GM12878 (cell line): ENCODE results near the gene RPL22. TPM values are rescaled to one million over a fixed set of nuclear protein-coding genes. Genes with fewer than 3 reads are reported as not detected.

Experiments used
- ATAC-seq: fragments of 200-7000 bp; cut with Tn5 transposase; 3 replicates; pipeline ENCODE4 v1.9.1; 2020; ENCODE audit warnings: mild to moderate bottlenecking, moderate library complexity
- BruUV-seq: library from RNA; stranded (reverse); fragments of 400-500 nt; replicated peaks from 2 replicates; lab custom pipeline; 2021; lab: Mats Ljungman, UMichigan
- CTCF ChIA-PET: fragments of 300-600 bp; sonication (Branson Sonifier 250); formaldehyde crosslinking; extraction: SDS; loops from one replicate; lab custom pipeline; 2021; ENCODE audit warnings: inconsistent platforms; lab: Yijun Ruan, JAX
- POLR2A ChIA-PET: fragments of 350-600 bp; formaldehyde crosslinking; extraction: SDS; loops from one replicate; lab custom pipeline; 2021; ENCODE audit warnings: inconsistent platforms; lab: Charles Lee
- RAD21 ChIA-PET: fragments of 300-600 bp; sonication (Branson Sonifier 250); formaldehyde crosslinking; loops from one replicate; lab custom pipeline; 2023; ENCODE audit warnings: antibody characterized with exemption; ENCODE audit not compliant: unreplicated experiment; lab: Charles Lee
- SMC1A ChIA-PET: fragments of 300-600 bp; sonication (Branson Sonifier 250); formaldehyde crosslinking; loops from one replicate; lab custom pipeline; 2023; ENCODE audit not compliant: unreplicated experiment, uncharacterized antibody; lab: Charles Lee
- DNase-seq: peaks from one replicate; pipeline ENCODE4 v3.0.0-alpha.2; 2011; ENCODE audit warnings: low read depth, low spot score
- FAIRE-seq: peaks from 3 replicates; lab custom pipeline; 2011; peaks lifted over from hg19 to GRCh38; lab: Jason Lieb, UNC
- H2AFZ ChIP-seq: 2 replicates; pipeline ENCODE4 v1.6.0; 2011; ENCODE audit warnings: low read depth, low read length, control low read depth; ENCODE audit not compliant: control insufficient read depth
- H3K27ac ChIP-seq: 2 replicates; pipeline ENCODE4 v1.5.1; 2011; ENCODE audit warnings: control low read depth; ENCODE audit not compliant: control insufficient read depth, insufficient read depth
- H3K27me3 ChIP-seq, 2 experiments: replicated peaks in 1 of 2; 2 replicates each; pipeline versions ENCODE4 v1.6.0 to v1.6.1; 2011; ENCODE audit warnings: low read length in 1 of 2; ENCODE audit not compliant: control insufficient read depth in 2 of 2, insufficient read depth in 2 of 2
- H3K36me3 ChIP-seq, 2 experiments: 2 replicates each; pipeline ENCODE4 v1.5.1; 2011; ENCODE audit warnings: low read length in 1 of 2; ENCODE audit not compliant: control insufficient read depth in 2 of 2, insufficient read depth in 2 of 2
- H3K4me1 ChIP-seq: 2 replicates; pipeline ENCODE4 v1.6.1; 2011; ENCODE audit warnings: mild to moderate bottlenecking, low read length, moderate library complexity, mixed read lengths; ENCODE audit not compliant: control insufficient read depth, insufficient read depth
- H3K4me2 ChIP-seq: 2 replicates; pipeline ENCODE4 v1.6.0; 2011; ENCODE audit warnings: control low read depth; ENCODE audit not compliant: control insufficient read depth, insufficient read depth
- H3K4me3 ChIP-seq: fragments of 200-600 bp; sonication (generic); 2 replicates; pipeline ENCODE4 v1.5.1; 2016
- H3K79me2 ChIP-seq: 2 replicates; pipeline ENCODE4 v1.6.0; 2011; ENCODE audit warnings: low read length; ENCODE audit not compliant: control insufficient read depth, insufficient read depth
- H3K9ac ChIP-seq: 2 replicates; pipeline ENCODE4 v1.8.0; 2011; ENCODE audit warnings: low read length, control low read depth, mixed read lengths; ENCODE audit not compliant: control insufficient read depth, insufficient read depth
- H3K9me3 ChIP-seq: replicated peaks from 3 replicates; pipeline ENCODE4 v1.5.1; 2011; ENCODE audit warnings: mild to moderate bottlenecking, low read length; ENCODE audit not compliant: control insufficient read depth, insufficient read depth
- H4K20me1 ChIP-seq: 2 replicates; pipeline ENCODE4 v1.6.0; 2011; ENCODE audit not compliant: control insufficient read depth, insufficient read depth
- HDAC2 ChIP-seq: fragments of 200-600 bp; sonication (generic); IDR thresholded peaks from 2 replicates; pipeline ENCODE4 v1.6.1; 2017
- POLR2AphosphoS2 ChIP-seq: IDR thresholded peaks from 2 replicates; pipeline ENCODE4 v1.6.1; 2011; ENCODE audit warnings: low read depth, mild to moderate bottlenecking, low read length, improper control_type of control experiment, moderate library complexity
- WGBS: methylation state at CpG from one replicate; pipeline ENCODE4 v1.1.6; 2016; ENCODE audit warnings: low lambda C conversion rate; ENCODE audit not compliant: insufficient replicate concordance, insufficient coverage; ENCODE audit errors: missing lambda C conversion rate; 5-methylcytosine and 5-hydroxymethylcytosine counted together
- in situ Hi-C: fragments of 300-500 bp; cut with MboI; formaldehyde crosslinking; loops from 9 replicates; pipeline ENCODE4 v1.14.3; 2018; ENCODE audit warnings: mixed read lengths
- intact Hi-C: fragments of 100-400 bp; cut with micrococcal nuclease; formaldehyde crosslinking; loops from one replicate; pipeline ENCODE4 v1.14.2; 2022; ENCODE audit not compliant: unreplicated experiment
- polyA plus RNA-seq, 11 experiments: library from polyadenylated mRNA; depleted of rRNA in 4 of 11; unstranded in 6 of 11; stranded (reverse) in 5 of 11; fragments of >200 nt; fragmentation: Nextera tagmentation in 4 of 11; fragmentation: Illumina TruSeq in 1 of 11; extraction: Ambion mirVana in 4 of 11; extraction: Trizol in 1 of 11; gene quantifications; 1 replicate in 1 of 11; 2 replicates in 10 of 11; pipeline versions ENCODE4 v1.2.1 to v1.2.3, GENCODE V29; 2011 to 2016; ENCODE audit warnings: inconsistent platforms in 2 of 11, missing spikeins in 2 of 11, low read depth in 1 of 11
- total RNA-seq, 4 experiments: library from RNA; depleted of rRNA in 3 of 4; stranded (reverse); fragments of >200 nt in 3 of 4; fragmentation: Illumina TruSeq in 1 of 4; extraction: Trizol in 1 of 4; gene quantifications; 2 replicates each; pipeline versions ENCODE4 v1.2.1 to v1.2.3, GENCODE V29; 2013 to 2021
- TF ChIP-seq, protein P1 (sequence below): IDR thresholded peaks from 2 replicates; pipeline ENCODE4 v1.6.1; 2012; ENCODE audit warnings: mild to moderate bottlenecking, low read depth, low read length
- TF ChIP-seq, protein P2 (sequence below): fragments of 450-650 bp; IDR thresholded peaks from 2 replicates; pipeline ENCODE4 v1.6.1; 2016; ENCODE audit warnings: mild to moderate bottlenecking
- TF ChIP-seq, protein P3 (sequence below): fragments of 450-650 bp; IDR thresholded peaks from 2 replicates; pipeline ENCODE4 v1.6.1; 2017; ENCODE audit warnings: borderline replicate concordance

The RPL22 gene
- total and polyA plus RNA-seq, 10 of the 15 experiments (the other 5 are each of a cell fraction or from before 2014, with no cell fraction given), result 191 to 560 (median 430) TPM

DNA sequence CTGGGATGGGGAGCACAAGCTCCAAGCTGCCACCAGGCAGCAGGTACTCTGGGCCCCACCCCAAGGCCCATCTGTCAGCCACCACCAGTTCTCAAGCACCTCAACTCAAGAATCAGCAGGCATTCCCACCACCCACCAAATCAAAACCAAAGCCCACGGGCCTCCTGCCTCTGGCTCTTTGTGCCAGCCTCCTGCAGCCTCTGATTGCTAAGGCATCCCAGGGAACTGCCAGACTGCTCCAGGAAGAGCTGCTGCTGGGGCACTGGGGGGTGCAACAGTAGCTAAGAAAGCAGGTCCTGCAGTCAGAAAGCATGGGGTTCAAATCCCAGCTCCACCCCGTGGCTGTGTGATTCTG lies 54.0 kb downstream of the RPL22 start:
- ATAC-seq (no peak), FAIRE-seq (no peak), DNase-seq (no peak)
- ChIA-PET POLR2A (no interaction called here), CTCF (no interaction called here), RAD21 (no interaction called here), SMC1A (no interaction called here)
- Histone ChIP-seq H4K20me1 (no peaks in the 10 kb centered on the region), H3K9ac (no peak overlapping the region), H3K4me3 (no peak overlapping the region), H3K9me3 (no peaks in the 10 kb centered on the region), H3K4me2 (no peak overlapping the region), H3K27me3 (no peaks in the 10 kb centered on the region; a peak in 1 of 4 replicates), H3K36me3 (no peaks in the 10 kb centered on the region), H3K79me2 (no peaks in the 10 kb centered on the region), H3K27ac (no peak overlapping the region), H2AFZ (no peak overlapping the region), H3K4me1 (no peaks in the 10 kb centered on the region)
- intact Hi-C loops (no loop called here), in situ Hi-C loops (no loop called here)
- 0% methylated on average over 2 of the region's 2 CpGs for WGBS
- TF ChIP-seq, protein P1, sequence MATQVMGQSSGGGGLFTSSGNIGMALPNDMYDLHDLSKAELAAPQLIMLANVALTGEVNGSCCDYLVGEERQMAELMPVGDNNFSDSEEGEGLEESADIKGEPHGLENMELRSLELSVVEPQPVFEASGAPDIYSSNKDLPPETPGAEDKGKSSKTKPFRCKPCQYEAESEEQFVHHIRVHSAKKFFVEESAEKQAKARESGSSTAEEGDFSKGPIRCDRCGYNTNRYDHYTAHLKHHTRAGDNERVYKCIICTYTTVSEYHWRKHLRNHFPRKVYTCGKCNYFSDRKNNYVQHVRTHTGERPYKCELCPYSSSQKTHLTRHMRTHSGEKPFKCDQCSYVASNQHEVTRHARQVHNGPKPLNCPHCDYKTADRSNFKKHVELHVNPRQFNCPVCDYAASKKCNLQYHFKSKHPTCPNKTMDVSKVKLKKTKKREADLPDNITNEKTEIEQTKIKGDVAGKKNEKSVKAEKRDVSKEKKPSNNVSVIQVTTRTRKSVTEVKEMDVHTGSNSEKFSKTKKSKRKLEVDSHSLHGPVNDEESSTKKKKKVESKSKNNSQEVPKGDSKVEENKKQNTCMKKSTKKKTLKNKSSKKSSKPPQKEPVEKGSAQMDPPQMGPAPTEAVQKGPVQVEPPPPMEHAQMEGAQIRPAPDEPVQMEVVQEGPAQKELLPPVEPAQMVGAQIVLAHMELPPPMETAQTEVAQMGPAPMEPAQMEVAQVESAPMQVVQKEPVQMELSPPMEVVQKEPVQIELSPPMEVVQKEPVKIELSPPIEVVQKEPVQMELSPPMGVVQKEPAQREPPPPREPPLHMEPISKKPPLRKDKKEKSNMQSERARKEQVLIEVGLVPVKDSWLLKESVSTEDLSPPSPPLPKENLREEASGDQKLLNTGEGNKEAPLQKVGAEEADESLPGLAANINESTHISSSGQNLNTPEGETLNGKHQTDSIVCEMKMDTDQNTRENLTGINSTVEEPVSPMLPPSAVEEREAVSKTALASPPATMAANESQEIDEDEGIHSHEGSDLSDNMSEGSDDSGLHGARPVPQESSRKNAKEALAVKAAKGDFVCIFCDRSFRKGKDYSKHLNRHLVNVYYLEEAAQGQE, result no peak
- TF ChIP-seq, protein P2, sequence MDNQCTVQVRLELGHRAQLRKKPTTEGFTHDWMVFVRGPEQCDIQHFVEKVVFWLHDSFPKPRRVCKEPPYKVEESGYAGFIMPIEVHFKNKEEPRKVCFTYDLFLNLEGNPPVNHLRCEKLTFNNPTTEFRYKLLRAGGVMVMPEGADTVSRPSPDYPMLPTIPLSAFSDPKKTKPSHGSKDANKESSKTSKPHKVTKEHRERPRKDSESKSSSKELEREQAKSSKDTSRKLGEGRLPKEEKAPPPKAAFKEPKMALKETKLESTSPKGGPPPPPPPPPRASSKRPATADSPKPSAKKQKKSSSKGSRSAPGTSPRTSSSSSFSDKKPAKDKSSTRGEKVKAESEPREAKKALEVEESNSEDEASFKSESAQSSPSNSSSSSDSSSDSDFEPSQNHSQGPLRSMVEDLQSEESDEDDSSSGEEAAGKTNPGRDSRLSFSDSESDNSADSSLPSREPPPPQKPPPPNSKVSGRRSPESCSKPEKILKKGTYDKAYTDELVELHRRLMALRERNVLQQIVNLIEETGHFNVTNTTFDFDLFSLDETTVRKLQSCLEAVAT, result no peak
- TF ChIP-seq HDAC2 (no peak), POLR2AphosphoS2 (no peak)
- TF ChIP-seq, protein P3, sequence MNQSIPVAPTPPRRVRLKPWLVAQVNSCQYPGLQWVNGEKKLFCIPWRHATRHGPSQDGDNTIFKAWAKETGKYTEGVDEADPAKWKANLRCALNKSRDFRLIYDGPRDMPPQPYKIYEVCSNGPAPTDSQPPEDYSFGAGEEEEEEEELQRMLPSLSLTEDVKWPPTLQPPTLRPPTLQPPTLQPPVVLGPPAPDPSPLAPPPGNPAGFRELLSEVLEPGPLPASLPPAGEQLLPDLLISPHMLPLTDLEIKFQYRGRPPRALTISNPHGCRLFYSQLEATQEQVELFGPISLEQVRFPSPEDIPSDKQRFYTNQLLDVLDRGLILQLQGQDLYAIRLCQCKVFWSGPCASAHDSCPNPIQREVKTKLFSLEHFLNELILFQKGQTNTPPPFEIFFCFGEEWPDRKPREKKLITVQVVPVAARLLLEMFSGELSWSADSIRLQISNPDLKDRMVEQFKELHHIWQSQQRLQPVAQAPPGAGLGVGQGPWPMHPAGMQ, result no peak
- BruUV-seq, result no TSS peak
